ENCODE results near the gene KRT14. TPM values are rescaled to one million over a fixed set of nuclear protein-coding genes. Genes with fewer than 3 reads are reported as not detected.

Gene KRT14
- total RNA-seq, 3 donors from 2014 or later, result 0.80 to 692 (median 388) TPM

GRCh38 chr17:41575336-41575735, 11.4 kb downstream of the KRT14 start:
- TF ChIP-seq CTCF (IDR thresholded peaks at IDR 0.05) (no peak), POLR2A (IDR thresholded peaks at IDR 0.05) (no peak), POLR2AphosphoS5 (IDR thresholded peaks at IDR 0.05) (no peak)
- intact Hi-C loops (cut with DNase I; ENCODE audit: low total_unique reads), result no loop called here
- no peak overlapping the region for H3K4me3 ChIP-seq

GRCh38 chr17:41571561-41572434, 14.9 kb downstream of the KRT14 start, which contains the start of gene KRT9:
Gene KRT9 (minus strand): TSS chr17:41572059. CDS start chr17:41571992, 67 bp downstream.
- no peak for DNase-seq (ENCODE audit: low spot score in 2 of 2)
- intact Hi-C loops (cut with DNase I; ENCODE audit: low total_unique reads), result no loop called here
- Histone ChIP-seq H3K4me3 (no peak within 1 kb of the TSS), H3K36me3 (no peaks in the 10 kb centered on the region), H3K9me3 (no peaks in the 10 kb centered on the region), H3K27ac (no peak within 1 kb of the TSS), H3K27me3 (peaks cover 0 to 3% of the 10 kb centered on the region in 2 donors), H3K4me1 (no peaks in the 10 kb centered on the region)
- TF ChIP-seq POLR2A (IDR thresholded peaks at IDR 0.05) (no peak), POLR2AphosphoS5 (IDR thresholded peaks at IDR 0.05) (no peak), CTCF (IDR thresholded peaks at IDR 0.05) (no peak)

More at GRCh38 chr17:41575336-41575735, 11.4 kb downstream of the KRT14 start:
- Histone ChIP-seq H3K36me3 (no peaks in the 10 kb centered on the region), H3K27me3 (peaks cover 0 to 3% of the 10 kb centered on the region in 2 donors), H3K9me3 (no peaks in the 10 kb centered on the region), H3K27ac (no peak overlapping the region), H3K4me1 (no peaks in the 10 kb centered on the region)
- no peak for DNase-seq (ENCODE audit: low spot score in 2 of 2)

- intact Hi-C loops (cut with DNase I; ENCODE audit: low total_unique reads), result no loop called here
Measured at GRCh38 chr17:41567317-41567716, 19.4 kb downstream of the KRT14 start.

GRCh38 chr17:41565338-41565737, 21.4 kb downstream of the KRT14 start:
- Histone ChIP-seq H3K9me3 (no peaks in the 10 kb centered on the region), H3K27me3 (no peaks in the 10 kb centered on the region), H3K4me3 (no peak overlapping the region), H3K36me3 (no peaks in the 10 kb centered on the region), H3K27ac (no peak overlapping the region), H3K4me1 (no peaks in the 10 kb centered on the region)
- intact Hi-C loops (cut with DNase I; ENCODE audit: low total_unique reads), result no loop called here
- DNase-seq (ENCODE audit: low spot score in 2 of 2), result no peak
- TF ChIP-seq POLR2A (IDR thresholded peaks at IDR 0.05), result no peak
- TF ChIP-seq CTCF (IDR thresholded peaks at IDR 0.05), result no peak
- no peak for TF ChIP-seq POLR2AphosphoS5 (IDR thresholded peaks at IDR 0.05)

More at GRCh38 chr17:41567317-41567716, 19.4 kb downstream of the KRT14 start:
- no peaks in the 10 kb centered on the region for H3K27me3 ChIP-seq
- no peak overlapping the region for H3K27ac ChIP-seq
- no peaks in the 10 kb centered on the region for H3K4me1 ChIP-seq
- H3K9me3 ChIP-seq, result no peaks in the 10 kb centered on the region
- no peak for DNase-seq (ENCODE audit: low spot score in 2 of 2)
- no peak for TF ChIP-seq POLR2AphosphoS5 (IDR thresholded peaks at IDR 0.05)
- TF ChIP-seq CTCF (IDR thresholded peaks at IDR 0.05), result no peak
- TF ChIP-seq POLR2A (IDR thresholded peaks at IDR 0.05), result no peak
- H3K36me3 ChIP-seq, result no peaks in the 10 kb centered on the region
- H3K4me3 ChIP-seq, result no peak overlapping the region

- Histone ChIP-seq H3K4me1 (no peaks in the 10 kb centered on the region), H3K27me3 (no peaks in the 10 kb centered on the region), H3K9me3 (no peaks in the 10 kb centered on the region), H3K4me3 (no peak overlapping the region), H3K27ac (no peak overlapping the region), H3K36me3 (no peaks in the 10 kb centered on the region)
- no peak for TF ChIP-seq POLR2AphosphoS5 (IDR thresholded peaks at IDR 0.05)
- no peak for TF ChIP-seq CTCF (IDR thresholded peaks at IDR 0.05)
- TF ChIP-seq POLR2A (IDR thresholded peaks at IDR 0.05), result no peak
- intact Hi-C loops (cut with DNase I; ENCODE audit: low total_unique reads), result no loop called here
- DNase-seq (ENCODE audit: low spot score in 2 of 2), result no peak
Measured at GRCh38 chr17:41563607-41564170, 23.0 kb downstream of the KRT14 start.
